Right atrium auricular region (tissue), 2 donors: ENCODE measurements around the gene FAM120AOS. TPM values are rescaled to one million over a fixed set of nuclear protein-coding genes. Genes with fewer than 3 reads are reported as not detected.
A peak's percentile ranks its signal among the peaks of the same experiment; 100 is the strongest.

Experiments used
- DNase-seq: peaks from one replicate; pipeline ENCODE4 v3.0.0-alpha.2; 2019; ENCODE audit warnings: low spot score
- H3K27ac ChIP-seq, 2 donors: fragments of 200-600 bp; sonication (generic); 1 replicate in 1 of 2; 2 replicates in 1 of 2; pipeline ENCODE4 v1.5.1; 2016 to 2019
- H3K27me3 ChIP-seq, 2 donors: fragments of 200-600 bp; sonication (generic); one replicate each; pipeline versions ENCODE4 v1.5.1 to v1.6.0; 2017 to 2019
- H3K36me3 ChIP-seq: fragments of 200-600 bp; sonication (generic); one replicate; pipeline ENCODE4 v1.5.1; 2016
- H3K4me1 ChIP-seq, 2 donors: fragments of 200-600 bp; sonication (generic); one replicate each; pipeline versions ENCODE4 v1.5.1 to v1.6.0; 2017 to 2019
- H3K4me3 ChIP-seq, 2 donors: fragments of 200-600 bp; sonication (generic); 1 replicate in 1 of 2; 2 replicates in 1 of 2; pipeline ENCODE4 v1.5.1; 2017 to 2019; ENCODE audit warnings: mild to moderate bottlenecking in 1 of 2, moderate library complexity in 1 of 2
- H3K9me3 ChIP-seq, 2 donors: fragments of 200-600 bp; sonication (generic); one replicate each; pipeline ENCODE4 v1.5.1; 2019
- total RNA-seq, 2 donors: library from RNA; depleted of rRNA; stranded (reverse); fragments of >200 nt; gene quantifications; one replicate each; pipeline ENCODE4 v1.1.0, GENCODE V29; 2016
- TF ChIP-seq, protein P1 (sequence below), 2 donors: fragments of 200-600 bp; sonication (generic); IDR thresholded peaks; one replicate each; pipeline ENCODE4 v1.5.1; 2019; ENCODE audit warnings: antibody characterized with exemption in 2 of 2

Gene FAM120AOS
- total RNA-seq, 2 donors from 2014 or later, result 32.4 to 47.0 TPM

- TF ChIP-seq, protein P1, sequence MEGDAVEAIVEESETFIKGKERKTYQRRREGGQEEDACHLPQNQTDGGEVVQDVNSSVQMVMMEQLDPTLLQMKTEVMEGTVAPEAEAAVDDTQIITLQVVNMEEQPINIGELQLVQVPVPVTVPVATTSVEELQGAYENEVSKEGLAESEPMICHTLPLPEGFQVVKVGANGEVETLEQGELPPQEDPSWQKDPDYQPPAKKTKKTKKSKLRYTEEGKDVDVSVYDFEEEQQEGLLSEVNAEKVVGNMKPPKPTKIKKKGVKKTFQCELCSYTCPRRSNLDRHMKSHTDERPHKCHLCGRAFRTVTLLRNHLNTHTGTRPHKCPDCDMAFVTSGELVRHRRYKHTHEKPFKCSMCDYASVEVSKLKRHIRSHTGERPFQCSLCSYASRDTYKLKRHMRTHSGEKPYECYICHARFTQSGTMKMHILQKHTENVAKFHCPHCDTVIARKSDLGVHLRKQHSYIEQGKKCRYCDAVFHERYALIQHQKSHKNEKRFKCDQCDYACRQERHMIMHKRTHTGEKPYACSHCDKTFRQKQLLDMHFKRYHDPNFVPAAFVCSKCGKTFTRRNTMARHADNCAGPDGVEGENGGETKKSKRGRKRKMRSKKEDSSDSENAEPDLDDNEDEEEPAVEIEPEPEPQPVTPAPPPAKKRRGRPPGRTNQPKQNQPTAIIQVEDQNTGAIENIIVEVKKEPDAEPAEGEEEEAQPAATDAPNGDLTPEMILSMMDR (IDR thresholded peaks at IDR 0.05), result no peak
- Histone ChIP-seq H3K27ac (peak overlapping the region in 1 of 2 donors; percentile 45), H3K4me3 (no peak overlapping the region), H3K36me3 (no peaks in the 10 kb centered on the region), H3K9me3 (no peaks in the 10 kb centered on the region), H3K27me3 (no peaks in the 10 kb centered on the region), H3K4me1 (peaks cover 0 to 75% of the 10 kb centered on the region in 2 donors)
- DNase-seq, result no peak
Measured at GRCh38 chr9:93463638-93464248, 10.4 kb upstream of the FAM120AOS start.

DNA sequence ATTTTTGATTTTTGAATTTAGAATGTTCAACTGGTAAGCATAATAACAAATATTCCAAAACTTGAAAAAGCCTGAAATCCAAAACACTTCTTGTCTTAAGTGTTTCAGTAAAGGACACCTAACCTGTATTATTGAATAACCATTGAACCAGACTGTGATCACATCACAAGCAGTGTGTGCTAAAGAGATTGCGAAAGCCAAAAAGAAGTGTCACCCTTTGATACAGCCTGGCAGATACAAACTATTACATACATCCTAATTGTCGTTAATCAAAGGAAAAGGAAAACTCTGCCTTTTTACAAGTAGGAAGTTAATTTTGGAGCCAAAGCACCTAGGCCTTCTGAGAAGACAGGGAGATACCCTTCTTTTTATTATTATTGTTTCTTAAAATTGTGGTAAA lies 8.4 kb upstream of the FAM120AOS start:
- Histone ChIP-seq H3K4me1 (peaks cover 0 to 64% of the 10 kb centered on the region in 2 donors), H3K27ac (peak overlapping the region in 1 of 2 donors; percentile 13), H3K27me3 (no peaks in the 10 kb centered on the region), H3K36me3 (no peaks in the 10 kb centered on the region), H3K9me3 (no peaks in the 10 kb centered on the region), H3K4me3 (no peak overlapping the region)
- TF ChIP-seq, protein P1 (IDR thresholded peaks at IDR 0.05), result no peak
- DNase-seq, result no peak

GRCh38 chr9:93461414-93461743 lies 8.0 kb upstream of the FAM120AOS start:
- no peaks in the 10 kb centered on the region for H3K27me3 ChIP-seq
- peaks cover 0 to 64% of the 10 kb centered on the region in 2 donors for H3K4me1 ChIP-seq
- TF ChIP-seq, protein P1 (IDR thresholded peaks at IDR 0.05), result no peak
- H3K27ac ChIP-seq, result no peak overlapping the region
- no peak overlapping the region for H3K4me3 ChIP-seq
- H3K36me3 ChIP-seq, result no peaks in the 10 kb centered on the region
- no peak for DNase-seq
- H3K9me3 ChIP-seq, result no peaks in the 10 kb centered on the region

DNA sequence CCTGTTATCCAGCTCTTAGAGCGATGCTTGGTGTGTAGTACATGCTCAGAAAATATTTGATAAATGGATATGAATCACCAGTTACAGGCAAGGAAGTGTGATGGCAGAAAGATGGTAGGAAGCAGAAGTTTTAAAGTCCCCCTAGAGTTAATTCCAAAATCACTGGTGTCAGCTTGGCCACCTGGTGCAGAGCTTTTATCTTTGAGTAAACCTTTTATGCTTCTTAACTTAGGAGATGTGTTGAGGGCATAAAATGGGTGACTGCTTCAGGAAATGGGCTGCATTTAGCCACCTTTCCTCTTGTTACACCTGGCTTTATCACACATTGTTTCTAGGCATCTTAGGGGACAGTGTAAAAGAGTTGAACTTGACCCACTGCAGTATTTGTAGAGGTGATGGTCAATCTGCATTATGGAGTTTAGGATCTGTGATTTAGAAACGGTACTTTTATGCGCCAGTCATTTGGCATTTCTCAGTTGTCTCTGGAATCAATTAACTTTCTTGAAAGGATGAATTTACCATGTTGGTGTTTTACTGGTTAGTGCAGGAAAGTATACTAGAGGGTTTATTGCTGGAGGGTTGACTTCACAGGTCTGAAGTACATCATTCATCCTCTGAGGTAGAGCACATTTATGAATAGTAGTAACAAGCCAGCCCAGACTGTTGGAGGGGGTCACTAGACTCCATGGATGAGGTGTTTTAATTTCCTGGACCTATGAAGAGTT lies 7.5 kb upstream of the FAM120AOS start:
- TF ChIP-seq, protein P1 (IDR thresholded peaks at IDR 0.05), result no peak
- no peak for DNase-seq
- Histone ChIP-seq H3K9me3 (no peaks in the 10 kb centered on the region), H3K36me3 (no peaks in the 10 kb centered on the region), H3K27me3 (no peaks in the 10 kb centered on the region), H3K27ac (peak overlapping the region; percentile 1 to 18), H3K4me3 (no peak overlapping the region), H3K4me1 (peaks cover 0 to 64% of the 10 kb centered on the region in 2 donors)

DNA sequence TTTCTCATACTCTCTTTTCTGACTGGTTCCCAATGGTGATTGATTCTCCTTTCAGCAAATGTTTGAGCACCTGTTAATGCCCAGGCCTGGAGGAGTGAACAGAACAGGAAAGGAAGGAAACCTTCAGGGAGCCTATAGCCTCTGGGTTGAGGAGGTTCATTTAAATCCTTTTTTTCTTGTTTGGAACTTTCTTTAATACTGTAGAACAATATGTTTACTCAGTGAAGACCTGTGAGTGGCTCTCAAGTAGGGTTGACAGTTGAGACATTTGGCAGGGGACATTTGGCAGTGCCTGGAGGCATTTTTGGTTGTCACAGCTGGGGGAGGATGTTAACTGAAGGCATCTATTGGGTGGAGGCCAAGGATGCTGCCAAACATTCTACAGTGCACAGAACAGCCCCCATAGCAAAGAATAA lies 6.1 kb upstream of the FAM120AOS start:
- H3K4me1 ChIP-seq, result peaks cover 0 to 64% of the 10 kb centered on the region in 2 donors
- H3K27ac ChIP-seq, result peak overlapping the region in 1 of 2 donors; percentile 34
- no peak overlapping the region for H3K4me3 ChIP-seq
- DNase-seq, result no peak
- no peaks in the 10 kb centered on the region for H3K36me3 ChIP-seq
- H3K27me3 ChIP-seq, result no peaks in the 10 kb centered on the region
- no peaks in the 10 kb centered on the region for H3K9me3 ChIP-seq
- TF ChIP-seq, protein P1 (IDR thresholded peaks at IDR 0.05), result no peak
